ENCODE results near the gene SP140L.
"Not testable (repeated sequence)": the region's sequence is repeated elsewhere in the genome, so short reads cannot be mapped to it uniquely, and the experiment has no call there.

Gene SP140L

GRCh38 chr2:230417436-230417835, 90.4 kb downstream of the SP140L start:
- in situ Hi-C loops (cut with MboI; ENCODE audit: low sequenced_read_pairs), result no loop called here

DNA sequence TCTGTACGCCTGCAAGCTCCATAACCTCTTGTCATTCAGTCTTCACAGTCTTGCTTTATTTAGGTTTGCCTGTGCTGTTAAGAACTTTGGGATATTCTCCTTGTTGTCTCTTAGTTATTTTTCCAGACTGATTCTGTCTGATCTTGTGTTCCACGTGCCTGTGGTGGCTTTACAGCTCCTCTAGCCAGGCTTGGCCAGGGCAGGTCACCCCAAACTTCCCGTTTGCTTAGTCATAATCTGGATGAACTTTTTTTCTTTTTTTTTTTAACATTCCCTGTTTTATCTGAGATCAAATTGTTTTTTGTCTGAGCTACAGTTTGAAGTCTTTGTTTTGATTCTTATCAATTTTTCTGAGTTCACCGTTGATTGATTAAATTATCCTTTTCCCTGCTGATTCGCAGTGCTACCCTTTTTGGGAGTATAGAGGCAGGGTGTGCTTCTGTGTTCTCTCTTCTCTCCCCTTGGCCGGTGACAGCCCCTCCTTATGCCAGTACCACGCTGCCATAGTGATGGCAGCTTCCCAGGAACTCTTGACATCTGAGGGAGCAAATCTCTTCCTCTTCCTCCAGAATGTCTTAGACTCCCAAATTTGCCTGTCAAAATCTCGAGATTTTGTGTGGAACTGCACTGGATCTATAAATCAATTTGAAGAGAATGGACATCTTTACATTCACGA, 91.5 kb downstream of the SP140L start:
- in situ Hi-C loops (cut with MboI; ENCODE audit: low sequenced_read_pairs), result no loop called here

GRCh38 chr2:230419181-230419580, 92.2 kb downstream of the SP140L start:
- in situ Hi-C loops (cut with MboI; ENCODE audit: low sequenced_read_pairs), result no loop called here

- in situ Hi-C loops (cut with MboI; ENCODE audit: low sequenced_read_pairs), result no loop called here
Observed at GRCh38 chr2:230422149-230422548, 95.2 kb downstream of the SP140L start.

DNA sequence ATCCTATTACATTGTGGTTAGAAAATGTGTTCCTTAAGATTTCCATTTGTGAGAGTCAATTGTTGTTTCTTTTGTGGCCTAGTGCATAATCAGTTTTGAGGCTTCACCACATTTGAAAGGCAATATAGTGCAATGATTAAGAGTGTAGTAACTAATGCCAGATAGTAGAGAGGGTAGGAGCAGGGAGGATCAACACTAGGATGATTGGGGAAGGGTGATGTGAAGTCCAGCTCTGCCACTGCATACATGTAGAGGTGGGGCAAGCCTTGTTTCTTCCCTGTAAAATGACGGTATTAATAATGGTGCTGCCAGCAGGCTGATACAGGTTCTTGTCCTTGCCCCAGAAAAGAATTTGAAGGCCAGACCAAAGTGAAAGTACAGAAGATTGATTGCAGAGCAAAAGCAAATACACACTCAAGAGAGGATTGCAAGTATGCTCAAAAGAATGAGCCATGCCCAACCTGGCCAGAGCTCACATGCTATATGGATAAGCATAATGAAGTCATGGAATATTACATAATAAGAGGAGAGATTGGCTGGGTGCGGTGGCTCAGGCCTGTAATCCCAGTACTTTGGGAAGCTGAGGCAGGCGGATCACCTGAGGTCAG, 97.0 kb downstream of the SP140L start:
- in situ Hi-C loops (cut with MboI; ENCODE audit: low sequenced_read_pairs), result no loop called here

DNA sequence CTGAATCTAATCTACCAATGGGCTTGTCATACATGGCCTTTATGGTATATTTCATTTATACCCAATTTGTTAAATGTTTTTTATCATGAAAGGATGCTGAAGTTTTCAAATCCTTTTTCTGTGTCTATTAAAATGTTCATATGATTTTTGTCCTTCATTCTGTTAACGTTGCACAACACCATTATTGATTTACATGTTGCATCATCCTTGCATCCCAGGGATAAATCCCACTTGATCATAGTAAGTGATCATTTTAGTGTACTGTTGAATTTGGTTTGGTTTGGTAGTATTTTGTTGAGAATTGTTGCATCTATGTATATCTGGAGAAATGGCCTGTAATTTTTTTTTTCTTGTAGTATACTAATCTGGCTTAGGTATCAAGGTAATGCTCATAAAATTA, 98.4 kb downstream of the SP140L start:
- in situ Hi-C loops (cut with MboI; ENCODE audit: low sequenced_read_pairs), result no loop called here

DNA sequence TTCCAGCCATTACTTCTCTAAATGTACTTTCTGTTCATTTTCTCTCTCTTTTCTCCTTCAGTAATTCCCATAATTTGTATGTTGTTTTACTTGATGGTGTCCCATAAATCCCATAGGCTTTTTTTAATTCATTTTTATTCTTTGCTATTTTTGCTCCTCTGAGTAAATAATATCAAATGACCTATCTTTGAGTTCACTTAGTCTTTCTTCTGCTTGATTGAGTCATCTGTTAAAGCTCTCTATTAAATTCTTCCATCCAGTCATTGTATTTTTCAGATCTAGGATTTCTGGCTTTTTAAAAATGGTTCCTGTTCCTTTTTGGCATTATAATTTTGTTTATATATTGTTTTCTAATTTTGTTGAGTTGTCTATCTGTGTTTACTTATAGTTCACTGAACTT, 102.5 kb downstream of the SP140L start:
- in situ Hi-C loops (cut with MboI; ENCODE audit: low sequenced_read_pairs), result no loop called here

DNA sequence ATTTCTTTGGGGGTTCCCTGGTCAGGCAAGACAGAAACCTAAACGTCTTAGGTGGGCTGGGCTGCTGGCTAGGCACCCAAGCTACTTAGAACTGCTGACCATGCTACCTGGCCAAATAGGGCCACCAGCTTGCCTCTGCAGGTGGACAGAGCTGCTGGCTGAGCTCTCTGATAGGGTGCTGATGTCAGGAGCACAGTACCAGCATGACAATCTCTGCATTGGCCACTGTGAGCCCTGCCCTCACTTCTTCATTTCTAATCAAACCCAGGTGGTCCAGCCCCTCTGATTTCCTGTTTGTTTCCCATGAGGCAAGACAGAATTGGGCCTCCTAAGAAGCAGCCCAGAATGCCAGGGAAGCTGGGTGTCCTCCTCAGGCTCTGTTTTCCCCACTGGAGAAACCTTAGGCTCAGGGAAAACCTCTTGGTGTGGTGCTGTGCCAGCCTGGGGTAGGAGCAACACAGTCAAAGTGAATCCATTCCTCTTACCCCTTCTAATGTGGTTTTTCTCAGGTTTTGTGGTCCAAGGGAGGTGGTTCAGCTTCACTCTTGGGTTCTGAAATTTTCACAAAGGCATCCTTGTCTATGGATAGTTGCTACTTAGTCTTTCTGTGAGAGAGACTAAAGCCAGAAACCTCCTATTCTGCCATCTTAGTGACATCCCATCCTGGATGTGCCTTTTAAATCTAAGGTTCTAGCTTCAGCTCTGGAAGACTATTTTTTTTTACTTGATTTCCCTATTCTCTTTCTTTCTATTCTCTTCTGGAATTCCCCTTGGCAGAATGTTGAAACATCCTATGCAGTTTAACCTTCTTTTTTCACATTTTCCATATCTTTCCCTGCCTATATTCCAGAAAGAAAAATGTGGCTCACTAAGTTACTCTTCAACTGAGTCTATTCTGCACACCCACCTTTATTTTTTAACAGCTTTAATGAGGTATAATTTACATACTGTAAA, 104.2 kb downstream of the SP140L start:
- in situ Hi-C loops (cut with MboI; ENCODE audit: low sequenced_read_pairs), result no loop called here

DNA sequence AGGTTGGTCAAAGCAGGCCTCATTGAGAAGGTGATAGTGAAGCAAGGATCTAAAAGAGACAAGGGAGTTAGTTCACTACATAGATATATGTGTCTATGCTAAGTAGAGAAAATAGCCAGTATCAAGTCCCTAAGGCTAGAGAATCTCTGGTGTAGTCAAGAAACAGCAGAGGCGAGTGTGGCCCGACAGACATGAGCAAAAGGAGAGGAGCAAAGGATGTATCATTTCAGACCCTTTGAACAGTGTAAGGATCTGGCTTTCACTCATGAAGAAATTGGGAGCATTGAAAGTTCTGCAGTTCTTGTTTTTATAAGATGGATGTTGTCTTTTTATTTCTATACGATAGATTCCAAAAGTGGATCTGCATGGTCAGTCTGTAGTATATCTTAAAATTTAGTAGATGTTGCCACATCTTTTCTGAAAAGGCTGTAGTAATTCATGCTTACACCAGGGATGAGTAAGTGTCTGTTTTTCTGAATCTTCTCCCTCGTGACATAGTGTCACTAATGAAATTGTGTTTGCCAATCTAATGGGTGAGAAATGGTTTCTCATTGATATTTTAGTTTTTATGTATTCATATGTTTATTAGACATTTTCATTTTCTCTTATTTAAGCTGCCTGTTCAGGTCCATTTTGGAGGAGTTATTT, 107.8 kb downstream of the SP140L start:
- in situ Hi-C loops (cut with MboI; ENCODE audit: low sequenced_read_pairs), result no loop called here

DNA sequence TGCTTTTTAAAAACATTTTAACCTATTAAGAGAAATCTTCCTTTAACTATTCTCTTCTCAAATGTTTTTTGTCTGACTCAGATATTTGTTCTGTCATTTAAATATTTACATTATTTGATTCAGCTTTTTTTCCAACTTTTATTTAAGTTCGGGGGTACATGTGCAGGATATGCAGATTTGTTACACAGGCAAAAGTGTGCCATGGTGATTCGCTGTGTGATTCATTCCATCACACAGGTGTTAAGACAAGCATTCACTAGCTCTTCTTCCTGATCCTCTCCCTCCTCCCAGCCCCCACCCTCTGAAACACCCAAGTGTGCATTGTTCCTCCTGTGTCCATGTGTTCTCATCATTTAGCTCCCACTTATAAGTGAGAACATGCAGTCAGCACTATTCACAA, 108.4 kb downstream of the SP140L start:
- in situ Hi-C loops (cut with MboI; ENCODE audit: low sequenced_read_pairs), result no loop called here

DNA sequence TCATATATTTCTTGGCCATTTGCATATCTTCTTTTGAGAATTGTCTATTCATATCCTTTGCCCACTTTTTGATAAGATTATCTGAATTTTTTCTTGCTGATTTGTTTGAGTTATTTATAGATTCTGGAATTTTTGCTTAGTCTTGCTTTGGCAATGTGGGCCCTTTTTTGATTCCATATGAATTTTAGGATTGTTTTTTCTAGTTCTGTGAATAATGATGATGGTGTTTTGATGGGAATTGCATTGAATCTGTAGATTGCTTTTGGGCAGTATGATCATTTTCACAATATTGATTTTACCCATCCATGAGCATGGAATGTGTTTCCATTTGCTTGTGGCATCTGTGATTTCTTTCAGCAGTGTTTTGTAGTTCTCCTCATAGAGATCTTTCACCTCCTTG, 112.1 kb downstream of the SP140L start:
- in situ Hi-C loops (cut with MboI; ENCODE audit: low sequenced_read_pairs), result not testable (repeated sequence)

- in situ Hi-C loops (cut with MboI; ENCODE audit: low sequenced_read_pairs), result no loop called here
Observed at GRCh38 chr2:230439590-230439989, 112.6 kb downstream of the SP140L start.

- in situ Hi-C loops (cut with MboI; ENCODE audit: low sequenced_read_pairs), result no loop called here
Observed at GRCh38 chr2:230441227-230441897, 114.4 kb downstream of the SP140L start.

DNA sequence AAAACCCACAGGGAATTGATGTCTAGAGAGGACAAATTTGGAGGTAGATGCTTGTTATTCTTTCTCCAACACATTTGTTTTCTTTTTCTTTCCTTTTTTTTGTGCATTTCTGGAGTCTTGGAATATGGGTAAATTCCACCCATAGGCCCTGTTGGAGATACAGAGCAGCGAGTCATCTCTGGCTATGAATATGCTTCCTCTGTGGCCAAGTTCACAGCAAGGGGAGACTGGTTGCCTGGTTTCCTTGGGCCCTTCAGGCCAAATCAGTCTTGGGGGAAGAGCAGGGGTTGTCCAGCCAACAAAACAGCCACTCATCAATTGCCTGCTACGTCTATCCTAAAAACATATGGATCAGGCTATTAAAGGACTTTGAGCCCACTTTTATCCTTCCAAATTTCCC, 116.5 kb downstream of the SP140L start:
- in situ Hi-C loops (cut with MboI; ENCODE audit: low sequenced_read_pairs), result no loop called here

DNA sequence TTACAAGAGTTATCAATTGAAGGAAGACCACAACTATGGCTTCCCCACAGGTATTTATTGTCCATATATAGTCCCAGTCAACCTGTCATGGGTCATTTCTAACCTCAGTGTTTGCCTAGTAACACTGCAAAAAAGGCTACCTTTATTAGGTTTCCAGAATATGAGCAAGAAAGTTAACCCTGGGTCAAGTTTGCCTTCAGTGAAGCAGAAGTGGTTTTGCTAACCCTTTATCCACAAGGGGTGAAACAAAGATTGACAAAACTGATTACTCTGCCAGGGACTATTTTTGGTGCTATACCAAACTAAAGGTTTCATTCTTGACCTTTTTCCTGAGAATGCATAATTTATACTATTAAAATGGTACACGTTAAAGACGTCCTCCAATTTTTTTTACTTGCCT, 117.8 kb downstream of the SP140L start:
- in situ Hi-C loops (cut with MboI; ENCODE audit: low sequenced_read_pairs), result no loop called here

- in situ Hi-C loops (cut with MboI; ENCODE audit: low sequenced_read_pairs), result no loop called here
Observed at GRCh38 chr2:230447036-230447435, 120.0 kb downstream of the SP140L start.

DNA sequence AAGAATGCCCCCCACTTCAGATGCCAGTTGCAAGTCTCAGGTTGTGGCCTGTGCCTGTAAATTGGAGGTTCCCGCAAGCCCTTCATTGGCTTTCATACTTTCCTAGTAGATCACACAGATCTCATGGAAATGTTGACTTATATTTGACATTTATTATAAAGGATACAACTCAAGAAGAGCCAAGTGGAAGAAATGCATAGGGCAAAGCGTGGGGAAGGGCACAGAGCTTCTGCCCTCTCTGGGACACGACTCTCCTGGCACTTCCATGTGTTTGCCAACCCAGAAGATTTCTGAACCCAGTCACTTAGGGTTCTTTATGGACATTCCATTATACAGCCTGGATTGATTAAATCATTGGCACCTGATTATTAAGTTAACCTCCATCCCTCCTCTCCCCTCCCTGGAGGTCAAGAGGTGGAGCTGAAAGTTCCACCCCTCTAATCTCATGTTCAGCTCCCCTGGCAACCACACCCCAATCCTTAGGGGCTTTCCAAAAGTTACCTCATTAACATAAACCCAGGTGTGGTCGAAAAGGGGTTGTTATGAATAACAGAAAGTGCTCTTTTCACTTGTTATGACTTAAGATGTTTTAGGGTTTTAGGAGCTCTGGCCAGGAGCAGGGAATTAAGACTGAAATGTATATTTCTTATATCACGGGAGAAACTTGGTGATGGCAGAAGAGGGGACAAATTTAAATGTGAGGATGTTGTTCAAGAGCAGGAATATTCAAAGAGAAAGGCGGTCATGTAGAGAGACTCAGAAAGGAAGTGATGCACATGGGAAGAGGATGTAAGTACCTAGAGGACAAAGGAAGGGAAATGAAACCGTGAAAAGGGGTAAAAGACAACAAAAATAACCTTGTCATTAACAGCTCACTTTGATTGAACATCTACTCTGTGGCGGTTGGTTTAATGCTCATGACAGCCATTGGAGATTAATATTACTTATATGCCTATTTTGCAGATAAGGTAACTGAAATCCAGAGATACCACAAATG, 120.8 kb downstream of the SP140L start:
- in situ Hi-C loops (cut with MboI; ENCODE audit: low sequenced_read_pairs), result no loop called here

GRCh38 chr2:230449901-230450467, 123.0 kb downstream of the SP140L start:
- in situ Hi-C loops (cut with MboI; ENCODE audit: low sequenced_read_pairs), result no loop called here

DNA sequence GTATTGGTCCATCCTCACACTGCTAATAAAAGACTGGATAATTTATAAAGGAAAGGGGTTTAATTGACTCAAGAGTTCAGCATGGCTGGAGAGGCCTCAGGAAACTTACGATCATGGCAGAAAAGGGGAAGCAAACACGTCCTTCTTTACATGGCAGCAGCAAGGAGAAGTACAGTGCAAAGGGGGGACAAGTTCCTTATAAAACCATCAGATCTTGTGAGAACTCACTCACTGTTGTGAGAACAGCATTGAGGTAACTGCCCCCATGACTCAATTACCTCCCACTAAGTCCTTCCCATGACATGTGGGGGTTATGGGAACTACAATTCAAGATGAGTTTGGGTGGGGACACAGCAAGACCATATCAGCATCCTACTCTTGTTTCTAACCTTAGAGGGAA, 126.0 kb downstream of the SP140L start:
- in situ Hi-C loops (cut with MboI; ENCODE audit: low sequenced_read_pairs), result no loop called here
